GM19025 (cell line): ENCODE data around the gene ISCU.
A peak's percentile ranks its signal among the peaks of the same experiment; 100 is the strongest.
"Not testable (repeated sequence)": the region's sequence is repeated elsewhere in the genome, so short reads cannot be mapped to it uniquely, and the experiment has no call there.

Experiments
- ATAC-seq: cut with Tn5 transposase; IDR thresholded peaks from one replicate; pipeline ENCODE4 v1.9.1; 2021; ENCODE audit warnings: mild to moderate bottlenecking, low read depth, moderate library complexity; ENCODE audit not compliant: unreplicated experiment

The ISCU gene

GRCh38 chr12:108568338-108569154 lies 6.2 kb downstream of the ISCU start:
- ATAC-seq = peak; percentile 59

GRCh38 chr12:108570743-108571608 lies 8.6 kb downstream of the ISCU start:
- no peak for ATAC-seq

GRCh38 chr12:108571609-108572165 lies 9.3 kb downstream of the ISCU start:
- no peak for ATAC-seq

- peak; percentile 33 for ATAC-seq
Observed at GRCh38 chr12:108572166-108572790, 9.9 kb downstream of the ISCU start.

GRCh38 chr12:108573317-108573716 lies 10.9 kb downstream of the ISCU start:
- no peak for ATAC-seq

- not testable (repeated sequence) for ATAC-seq
Observed at GRCh38 chr12:108574276-108574675, 11.9 kb downstream of the ISCU start.

GRCh38 chr12:108575199-108575912 lies 13.0 kb downstream of the ISCU start:
- ATAC-seq = no peak

- no peak for ATAC-seq
Observed at GRCh38 chr12:108576660-108577234, 14.4 kb downstream of the ISCU start.

GRCh38 chr12:108577458-108577857 lies 15.1 kb downstream of the ISCU start:
- no peak for ATAC-seq

- ATAC-seq = no peak
Observed at GRCh38 chr12:108578264-108578663, 15.9 kb downstream of the ISCU start.

- ATAC-seq = no peak
Observed at GRCh38 chr12:108578813-108579212, 16.4 kb downstream of the ISCU start.

GRCh38 chr12:108580531-108580930 lies 18.1 kb downstream of the ISCU start:
- ATAC-seq = no peak

- ATAC-seq = no peak
Observed at GRCh38 chr12:108581311-108582227, 19.2 kb downstream of the ISCU start.

- no peak for ATAC-seq
Observed at GRCh38 chr12:108582509-108582908, 20.1 kb downstream of the ISCU start.

- ATAC-seq = no peak
Observed at GRCh38 chr12:108582978-108583770, 20.8 kb downstream of the ISCU start.

GRCh38 chr12:108583991-108584390 lies 21.6 kb downstream of the ISCU start:
- ATAC-seq = no peak

GRCh38 chr12:108584456-108585065 lies 22.2 kb downstream of the ISCU start:
- no peak for ATAC-seq

GRCh38 chr12:108585864-108586263 lies 23.5 kb downstream of the ISCU start:
- ATAC-seq = no peak
